22Rv1 (cell line): ENCODE data around the gene NMU.

ENCODE experiments used
- CTCF ChIP-seq: fragments of 450-650 bp; IDR thresholded peaks from 2 replicates; pipeline ENCODE4 v1.5.1; 2017; ENCODE audit warnings: mild to moderate bottlenecking
- ZFX ChIP-seq: fragments of 450-650 bp; IDR thresholded peaks from 2 replicates; pipeline ENCODE4 v1.6.1; 2017; ENCODE audit warnings: antibody characterized with exemption, borderline replicate concordance

GRCh38 chr4:55578341-55579010, 57.6 kb downstream of the NMU start:
- TF ChIP-seq CTCF (no peak), ZFX (no peak)
